Thyroid gland (tissue), 4 donors: ENCODE data around the gene KRT79. TPM values are rescaled to one million over a fixed set of nuclear protein-coding genes. Genes with fewer than 3 reads are reported as not detected.

Source experiments
- DNase-seq, 2 donors: peaks; one replicate each; pipeline ENCODE4 v3.0.0-alpha.2; 2019
- H3K27ac ChIP-seq, 3 donors: fragments of 200-600 bp; sonication (generic); 1 replicate in 2 of 3; 2 replicates in 1 of 3; pipeline ENCODE4 v1.5.1; 2016 to 2019; ENCODE audit warnings: mild to moderate bottlenecking in 1 of 3, moderate library complexity in 1 of 3
- H3K27me3 ChIP-seq: fragments of 200-600 bp; sonication (generic); one replicate; pipeline ENCODE4 v1.5.1; 2019
- H3K36me3 ChIP-seq, 2 donors: fragments of 200-600 bp; sonication (generic); one replicate each; pipeline ENCODE4 v1.5.1; 2016 to 2019
- H3K4me1 ChIP-seq, 2 donors: fragments of 200-600 bp; sonication (generic); one replicate each; pipeline ENCODE4 v1.5.1; 2017 to 2019
- H3K4me3 ChIP-seq, 3 donors: fragments of 200-600 bp; sonication (generic); replicated peaks in 1 of 3; 1 replicate in 2 of 3; 2 replicates in 1 of 3; pipeline ENCODE4 v1.5.1; 2016; ENCODE audit warnings: mild to moderate bottlenecking in 1 of 3
- H3K9me3 ChIP-seq: fragments of 200-600 bp; sonication (generic); one replicate; pipeline ENCODE4 v1.5.1; 2017
- CTCF ChIP-seq, 6 experiments: fragments of 200-600 bp in 3 of 6; fragments of 450-650 bp in 3 of 6; sonication (generic) in 3 of 6; IDR thresholded peaks; one replicate each; pipeline ENCODE4 v1.5.1; 2016 to 2019; ENCODE audit warnings: antibody characterized with exemption in 6 of 6, mild to moderate bottlenecking in 2 of 6, inconsistent platforms in 1 of 6, moderate library complexity in 1 of 6
- POLR2A ChIP-seq, 2 donors: fragments of 450-650 bp; IDR thresholded peaks; one replicate each; pipeline ENCODE4 v1.6.1; 2017; ENCODE audit warnings: antibody characterized with exemption in 2 of 2, mild to moderate bottlenecking in 2 of 2, moderate library complexity in 1 of 2
- WGBS, 2 donors: methylation state at CpG; one replicate each; pipeline ENCODE4 v1.1.5; 2017; 5-methylcytosine and 5-hydroxymethylcytosine counted together
- intact Hi-C: fragments of 100-400 bp; cut with DNase I; formaldehyde crosslinking; loops from one replicate; pipeline ENCODE4 v1.15.1; 2023
- total RNA-seq, 4 donors: library from RNA; depleted of rRNA; stranded (reverse); fragments of >200 nt; gene quantifications; one replicate each; pipeline ENCODE4 v1.2.3, GENCODE V29; 2016

KRT79 gene
- total RNA-seq, 4 donors from 2014 or later: not detected

- WGBS, 2 donors: 82 to 90% methylated on average over 14 to 15 of the region's 15 CpGs
Measured at GRCh38 chr12:52835271-52836041, 1.3 kb upstream of the KRT79 start.

GRCh38 chr12:52834727-52835001 is 553 bp upstream of the KRT79 start:
- no peaks in the 10 kb centered on the region for H3K9me3 ChIP-seq
- DNase-seq: no peak
- H3K4me1 ChIP-seq: no peaks in the 10 kb centered on the region
- intact Hi-C loops: no loop called here
- no peak overlapping the region for H3K4me3 ChIP-seq
- H3K36me3 ChIP-seq: no peaks in the 10 kb centered on the region
- WGBS, 2 donors: 50 to 66% methylated on average over 1 to 4 of the region's 4 CpGs
- no peaks in the 10 kb centered on the region for H3K27me3 ChIP-seq
- TF ChIP-seq POLR2A (IDR thresholded peaks at IDR 0.05) (no peak), CTCF (IDR thresholded peaks at IDR 0.05) (no peak)
- no peak overlapping the region for H3K27ac ChIP-seq

More at GRCh38 chr12:52835271-52836041, 1.3 kb upstream of the KRT79 start:
- DNase-seq: no peak
- no peak overlapping the region for H3K27ac ChIP-seq
- H3K27me3 ChIP-seq: no peaks in the 10 kb centered on the region
- H3K9me3 ChIP-seq: no peaks in the 10 kb centered on the region
- no peak overlapping the region for H3K4me3 ChIP-seq
- no peaks in the 10 kb centered on the region for H3K36me3 ChIP-seq
- intact Hi-C loops: no loop called here
- H3K4me1 ChIP-seq: no peaks in the 10 kb centered on the region
- no peak for TF ChIP-seq POLR2A (IDR thresholded peaks at IDR 0.05)
- TF ChIP-seq CTCF (IDR thresholded peaks at IDR 0.05): no peak

- no peaks in the 10 kb centered on the region for H3K9me3 ChIP-seq
- DNase-seq: no peak
- no peak for TF ChIP-seq POLR2A (IDR thresholded peaks at IDR 0.05)
- TF ChIP-seq CTCF (IDR thresholded peaks at IDR 0.05): no peak
- WGBS, 2 donors: 93 to 95% methylated on average over 15 to 20 of the region's 20 CpGs
- no peaks in the 10 kb centered on the region for H3K4me1 ChIP-seq
- H3K27me3 ChIP-seq: no peaks in the 10 kb centered on the region
- H3K36me3 ChIP-seq: no peaks in the 10 kb centered on the region
- intact Hi-C loops: no loop called here
- H3K4me3 ChIP-seq: no peak overlapping the region
- H3K27ac ChIP-seq: no peak overlapping the region
Measured at GRCh38 chr12:52832985-52833905, 866 bp downstream of the KRT79 start.

- intact Hi-C loops: no loop called here
- Histone ChIP-seq H3K27me3 (no peaks in the 10 kb centered on the region), H3K36me3 (no peaks in the 10 kb centered on the region), H3K27ac (no peak overlapping the region), H3K9me3 (no peaks in the 10 kb centered on the region), H3K4me1 (no peaks in the 10 kb centered on the region), H3K4me3 (no peak overlapping the region)
- DNase-seq: no peak
- TF ChIP-seq POLR2A (IDR thresholded peaks at IDR 0.05): no peak
- no peak for TF ChIP-seq CTCF (IDR thresholded peaks at IDR 0.05)
- WGBS, 2 donors: 73 to 92% methylated on average over 3 of the region's 3 CpGs
Measured at GRCh38 chr12:52832451-52832850, 1.7 kb downstream of the KRT79 start.

GRCh38 chr12:52831251-52831650 is 2.9 kb downstream of the KRT79 start:
- Histone ChIP-seq H3K4me1 (peaks cover 0 to 3% of the 10 kb centered on the region in 2 donors), H3K27ac (no peak overlapping the region), H3K4me3 (no peak overlapping the region), H3K36me3 (no peaks in the 10 kb centered on the region), H3K27me3 (no peaks in the 10 kb centered on the region), H3K9me3 (no peaks in the 10 kb centered on the region)
- no peak for DNase-seq
- no peak for TF ChIP-seq POLR2A (IDR thresholded peaks at IDR 0.05)
- TF ChIP-seq CTCF (IDR thresholded peaks at IDR 0.05): no peak
- 91 to 94% methylated on average over 7 of the region's 7 CpGs for WGBS, 2 donors
- intact Hi-C loops: no loop called here
